WTC11 (cell line): ENCODE data around the gene TMEM235.

Source experiments
- CREB1 ChIP-seq: sonication (generic); formaldehyde crosslinking; IDR thresholded peaks from 2 replicates; pipeline ENCODE4 v1.8.0; 2023; ENCODE audit warnings: mild to moderate bottlenecking, missing genetic modification reagents
- ETV6 ChIP-seq: sonication (generic); formaldehyde crosslinking; IDR thresholded peaks from 2 replicates; pipeline ENCODE4 v1.8.1; 2022; ENCODE audit warnings: mild to moderate bottlenecking, missing genetic modification reagents
- TEAD1 ChIP-seq: sonication (generic); formaldehyde crosslinking; IDR thresholded peaks from 2 replicates; pipeline ENCODE4 v1.8.0; 2022; ENCODE audit warnings: mild to moderate bottlenecking, missing genetic modification reagents
- ZNF232 ChIP-seq: sonication (generic); formaldehyde crosslinking; IDR thresholded peaks from 2 replicates; pipeline ENCODE4 v1.8.0; 2022; ENCODE audit warnings: mild to moderate bottlenecking, missing genetic modification reagents
- TF ChIP-seq, protein P1 (sequence below): fragments of 250-450 bp; sonication (Bioruptor Pico); IDR thresholded peaks from 2 replicates; pipeline ENCODE4 v1.9.0; 2021; ENCODE audit warnings: moderate library complexity, mild to moderate bottlenecking, inconsistent platforms, borderline replicate concordance
- TF ChIP-seq, protein P2 (sequence below): fragments of 200-600 bp; IDR thresholded peaks from 2 replicates; pipeline ENCODE4 v1.8.0; 2022; ENCODE audit warnings: antibody characterized with exemption
- TF ChIP-seq, protein P3 (sequence below): sonication (generic); formaldehyde crosslinking; IDR thresholded peaks from 2 replicates; pipeline ENCODE4 v1.8.0; 2022; ENCODE audit warnings: mild to moderate bottlenecking, missing genetic modification reagents
- TF ChIP-seq, protein P4 (sequence below): sonication (generic); formaldehyde crosslinking; IDR thresholded peaks from 2 replicates; pipeline ENCODE4 v1.8.1; 2023; ENCODE audit warnings: mild to moderate bottlenecking, missing genetic modification reagents, borderline replicate concordance
- TF ChIP-seq, protein P5 (sequence below): sonication (generic); formaldehyde crosslinking; IDR thresholded peaks from 2 replicates; pipeline ENCODE4 v1.8.1; 2023; ENCODE audit warnings: mild to moderate bottlenecking, missing genetic modification reagents
- TF ChIP-seq, protein P6 (sequence below): sonication (generic); formaldehyde crosslinking; IDR thresholded peaks from 2 replicates; pipeline ENCODE4 v1.8.1; 2022; ENCODE audit warnings: mild to moderate bottlenecking, missing genetic modification reagents, moderate library complexity, borderline replicate concordance
- TF ChIP-seq, protein P7 (sequence below): sonication (generic); formaldehyde crosslinking; IDR thresholded peaks from 2 replicates; pipeline ENCODE4 v1.8.1; 2023; ENCODE audit warnings: mild to moderate bottlenecking, missing genetic modification reagents, moderate library complexity
- TF ChIP-seq, protein P8 (sequence below): sonication (generic); formaldehyde crosslinking; conservative IDR thresholded peaks from 2 replicates; pipeline ENCODE4 v1.8.1; 2022; ENCODE audit warnings: mild to moderate bottlenecking, missing genetic modification reagents

DNA sequence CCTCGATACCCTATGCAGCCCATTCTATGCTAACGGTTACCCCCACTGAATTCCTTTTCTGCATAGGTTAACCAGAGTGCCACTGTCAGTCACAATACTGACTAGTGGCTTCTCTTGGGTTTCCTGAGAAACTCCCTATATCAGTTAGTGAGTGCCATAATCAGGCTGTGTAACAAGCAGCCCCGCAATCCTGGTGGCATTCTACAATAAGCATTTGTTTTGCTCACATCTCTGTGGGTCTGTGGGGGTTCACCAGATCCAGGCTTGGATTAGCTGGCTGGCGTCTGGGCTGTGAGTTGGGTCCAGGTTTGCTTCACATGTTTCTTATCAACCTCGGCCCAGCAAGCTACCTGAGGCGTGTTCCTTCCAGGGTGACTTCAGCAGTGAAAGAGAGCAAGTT lies 42.4 kb downstream of the TMEM235 start:
- TF ChIP-seq, protein P1, sequence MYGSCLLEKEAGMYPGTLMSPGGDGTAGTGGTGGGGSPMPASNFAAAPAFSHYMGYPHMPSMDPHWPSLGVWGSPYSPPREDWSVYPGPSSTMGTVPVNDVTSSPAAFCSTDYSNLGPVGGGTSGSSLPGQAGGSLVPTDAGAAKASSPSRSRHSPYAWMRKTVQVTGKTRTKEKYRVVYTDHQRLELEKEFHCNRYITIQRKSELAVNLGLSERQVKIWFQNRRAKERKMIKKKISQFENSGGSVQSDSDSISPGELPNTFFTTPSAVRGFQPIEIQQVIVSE (CRISPR knock-in tag): no peak
- TF ChIP-seq, protein P2, sequence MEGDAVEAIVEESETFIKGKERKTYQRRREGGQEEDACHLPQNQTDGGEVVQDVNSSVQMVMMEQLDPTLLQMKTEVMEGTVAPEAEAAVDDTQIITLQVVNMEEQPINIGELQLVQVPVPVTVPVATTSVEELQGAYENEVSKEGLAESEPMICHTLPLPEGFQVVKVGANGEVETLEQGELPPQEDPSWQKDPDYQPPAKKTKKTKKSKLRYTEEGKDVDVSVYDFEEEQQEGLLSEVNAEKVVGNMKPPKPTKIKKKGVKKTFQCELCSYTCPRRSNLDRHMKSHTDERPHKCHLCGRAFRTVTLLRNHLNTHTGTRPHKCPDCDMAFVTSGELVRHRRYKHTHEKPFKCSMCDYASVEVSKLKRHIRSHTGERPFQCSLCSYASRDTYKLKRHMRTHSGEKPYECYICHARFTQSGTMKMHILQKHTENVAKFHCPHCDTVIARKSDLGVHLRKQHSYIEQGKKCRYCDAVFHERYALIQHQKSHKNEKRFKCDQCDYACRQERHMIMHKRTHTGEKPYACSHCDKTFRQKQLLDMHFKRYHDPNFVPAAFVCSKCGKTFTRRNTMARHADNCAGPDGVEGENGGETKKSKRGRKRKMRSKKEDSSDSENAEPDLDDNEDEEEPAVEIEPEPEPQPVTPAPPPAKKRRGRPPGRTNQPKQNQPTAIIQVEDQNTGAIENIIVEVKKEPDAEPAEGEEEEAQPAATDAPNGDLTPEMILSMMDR: no peak
- TF ChIP-seq, protein P3, sequence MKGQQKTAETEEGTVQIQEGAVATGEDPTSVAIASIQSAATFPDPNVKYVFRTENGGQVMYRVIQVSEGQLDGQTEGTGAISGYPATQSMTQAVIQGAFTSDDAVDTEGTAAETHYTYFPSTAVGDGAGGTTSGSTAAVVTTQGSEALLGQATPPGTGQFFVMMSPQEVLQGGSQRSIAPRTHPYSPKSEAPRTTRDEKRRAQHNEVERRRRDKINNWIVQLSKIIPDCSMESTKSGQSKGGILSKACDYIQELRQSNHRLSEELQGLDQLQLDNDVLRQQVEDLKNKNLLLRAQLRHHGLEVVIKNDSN (CRISPR knock-in tag): no peak
- TF ChIP-seq, protein P4, sequence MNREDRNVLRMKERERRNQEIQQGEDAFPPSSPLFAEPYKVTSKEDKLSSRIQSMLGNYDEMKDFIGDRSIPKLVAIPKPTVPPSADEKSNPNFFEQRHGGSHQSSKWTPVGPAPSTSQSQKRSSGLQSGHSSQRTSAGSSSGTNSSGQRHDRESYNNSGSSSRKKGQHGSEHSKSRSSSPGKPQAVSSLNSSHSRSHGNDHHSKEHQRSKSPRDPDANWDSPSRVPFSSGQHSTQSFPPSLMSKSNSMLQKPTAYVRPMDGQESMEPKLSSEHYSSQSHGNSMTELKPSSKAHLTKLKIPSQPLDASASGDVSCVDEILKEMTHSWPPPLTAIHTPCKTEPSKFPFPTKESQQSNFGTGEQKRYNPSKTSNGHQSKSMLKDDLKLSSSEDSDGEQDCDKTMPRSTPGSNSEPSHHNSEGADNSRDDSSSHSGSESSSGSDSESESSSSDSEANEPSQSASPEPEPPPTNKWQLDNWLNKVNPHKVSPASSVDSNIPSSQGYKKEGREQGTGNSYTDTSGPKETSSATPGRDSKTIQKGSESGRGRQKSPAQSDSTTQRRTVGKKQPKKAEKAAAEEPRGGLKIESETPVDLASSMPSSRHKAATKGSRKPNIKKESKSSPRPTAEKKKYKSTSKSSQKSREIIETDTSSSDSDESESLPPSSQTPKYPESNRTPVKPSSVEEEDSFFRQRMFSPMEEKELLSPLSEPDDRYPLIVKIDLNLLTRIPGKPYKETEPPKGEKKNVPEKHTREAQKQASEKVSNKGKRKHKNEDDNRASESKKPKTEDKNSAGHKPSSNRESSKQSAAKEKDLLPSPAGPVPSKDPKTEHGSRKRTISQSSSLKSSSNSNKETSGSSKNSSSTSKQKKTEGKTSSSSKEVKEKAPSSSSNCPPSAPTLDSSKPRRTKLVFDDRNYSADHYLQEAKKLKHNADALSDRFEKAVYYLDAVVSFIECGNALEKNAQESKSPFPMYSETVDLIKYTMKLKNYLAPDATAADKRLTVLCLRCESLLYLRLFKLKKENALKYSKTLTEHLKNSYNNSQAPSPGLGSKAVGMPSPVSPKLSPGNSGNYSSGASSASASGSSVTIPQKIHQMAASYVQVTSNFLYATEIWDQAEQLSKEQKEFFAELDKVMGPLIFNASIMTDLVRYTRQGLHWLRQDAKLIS: no peak
- no peak for TF ChIP-seq TEAD1 (CRISPR knock-in tag)
- no peak for TF ChIP-seq ETV6 (CRISPR knock-in tag)
- TF ChIP-seq ZNF232 (CRISPR knock-in tag): no peak
- TF ChIP-seq, protein P5, sequence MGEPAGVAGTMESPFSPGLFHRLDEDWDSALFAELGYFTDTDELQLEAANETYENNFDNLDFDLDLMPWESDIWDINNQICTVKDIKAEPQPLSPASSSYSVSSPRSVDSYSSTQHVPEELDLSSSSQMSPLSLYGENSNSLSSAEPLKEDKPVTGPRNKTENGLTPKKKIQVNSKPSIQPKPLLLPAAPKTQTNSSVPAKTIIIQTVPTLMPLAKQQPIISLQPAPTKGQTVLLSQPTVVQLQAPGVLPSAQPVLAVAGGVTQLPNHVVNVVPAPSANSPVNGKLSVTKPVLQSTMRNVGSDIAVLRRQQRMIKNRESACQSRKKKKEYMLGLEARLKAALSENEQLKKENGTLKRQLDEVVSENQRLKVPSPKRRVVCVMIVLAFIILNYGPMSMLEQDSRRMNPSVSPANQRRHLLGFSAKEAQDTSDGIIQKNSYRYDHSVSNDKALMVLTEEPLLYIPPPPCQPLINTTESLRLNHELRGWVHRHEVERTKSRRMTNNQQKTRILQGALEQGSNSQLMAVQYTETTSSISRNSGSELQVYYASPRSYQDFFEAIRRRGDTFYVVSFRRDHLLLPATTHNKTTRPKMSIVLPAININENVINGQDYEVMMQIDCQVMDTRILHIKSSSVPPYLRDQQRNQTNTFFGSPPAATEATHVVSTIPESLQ: no peak
- TF ChIP-seq, protein P6, sequence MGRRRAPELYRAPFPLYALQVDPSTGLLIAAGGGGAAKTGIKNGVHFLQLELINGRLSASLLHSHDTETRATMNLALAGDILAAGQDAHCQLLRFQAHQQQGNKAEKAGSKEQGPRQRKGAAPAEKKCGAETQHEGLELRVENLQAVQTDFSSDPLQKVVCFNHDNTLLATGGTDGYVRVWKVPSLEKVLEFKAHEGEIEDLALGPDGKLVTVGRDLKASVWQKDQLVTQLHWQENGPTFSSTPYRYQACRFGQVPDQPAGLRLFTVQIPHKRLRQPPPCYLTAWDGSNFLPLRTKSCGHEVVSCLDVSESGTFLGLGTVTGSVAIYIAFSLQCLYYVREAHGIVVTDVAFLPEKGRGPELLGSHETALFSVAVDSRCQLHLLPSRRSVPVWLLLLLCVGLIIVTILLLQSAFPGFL (CRISPR knock-in tag): no peak
- TF ChIP-seq, protein P7, sequence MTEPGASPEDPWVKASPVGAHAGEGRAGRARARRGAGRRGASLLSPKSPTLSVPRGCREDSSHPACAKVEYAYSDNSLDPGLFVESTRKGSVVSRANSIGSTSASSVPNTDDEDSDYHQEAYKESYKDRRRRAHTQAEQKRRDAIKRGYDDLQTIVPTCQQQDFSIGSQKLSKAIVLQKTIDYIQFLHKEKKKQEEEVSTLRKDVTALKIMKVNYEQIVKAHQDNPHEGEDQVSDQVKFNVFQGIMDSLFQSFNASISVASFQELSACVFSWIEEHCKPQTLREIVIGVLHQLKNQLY: no peak
- no peak for TF ChIP-seq CREB1 (CRISPR knock-in tag)
- TF ChIP-seq, protein P8, sequence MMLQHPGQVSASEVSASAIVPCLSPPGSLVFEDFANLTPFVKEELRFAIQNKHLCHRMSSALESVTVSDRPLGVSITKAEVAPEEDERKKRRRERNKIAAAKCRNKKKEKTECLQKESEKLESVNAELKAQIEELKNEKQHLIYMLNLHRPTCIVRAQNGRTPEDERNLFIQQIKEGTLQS (CRISPR knock-in tag): no peak
